ENCODE results near the gene AP2S1.

GRCh38 chr19:46789371-46789770, 61.3 kb downstream of the AP2S1 start:
- TF ChIP-seq CTCF (IDR thresholded peaks at IDR 0.05) (no peak), POLR2A (IDR thresholded peaks at IDR 0.05) (no peak)
